WTC11 (cell line): Measurements from ENCODE around the gene LRMDA.

Experiments used
- CTCF ChIP-seq: fragments of 200-600 bp; IDR thresholded peaks from 2 replicates; pipeline ENCODE4 v1.8.0; 2022; ENCODE audit warnings: antibody characterized with exemption
- ELF4 ChIP-seq: sonication (generic); formaldehyde crosslinking; IDR thresholded peaks from 2 replicates; pipeline ENCODE4 v1.8.1; 2022; ENCODE audit warnings: low read depth, mild to moderate bottlenecking, moderate library complexity, missing genetic modification reagents
- EMX1 ChIP-seq: fragments of 250-450 bp; sonication (Bioruptor Pico); IDR thresholded peaks from 2 replicates; pipeline ENCODE4 v1.8.0; 2021; ENCODE audit warnings: mild to moderate bottlenecking
- FOXK1 ChIP-seq: sonication (generic); formaldehyde crosslinking; IDR thresholded peaks from 2 replicates; pipeline ENCODE4 v1.8.0; 2022; ENCODE audit warnings: mild to moderate bottlenecking, moderate library complexity, missing genetic modification reagents
- IRF2 ChIP-seq: sonication (generic); formaldehyde crosslinking; IDR thresholded peaks from 2 replicates; pipeline ENCODE4 v1.8.0; 2022; ENCODE audit warnings: low read depth, missing genetic modification reagents, borderline replicate concordance
- TF ChIP-seq, protein P1 (sequence below): sonication (generic); formaldehyde crosslinking; IDR thresholded peaks from 2 replicates; pipeline ENCODE4 v1.8.1; 2022; ENCODE audit warnings: low read depth, missing genetic modification reagents, borderline replicate concordance
- TF ChIP-seq, protein P2 (sequence below): sonication (generic); formaldehyde crosslinking; IDR thresholded peaks from 2 replicates; pipeline ENCODE4 v1.8.1; 2022; ENCODE audit warnings: low read depth, mild to moderate bottlenecking, moderate library complexity, missing genetic modification reagents, borderline replicate concordance

GRCh38 chr10:75887369-75887768 lies 455.9 kb downstream of the LRMDA start:
- TF ChIP-seq, protein P1, sequence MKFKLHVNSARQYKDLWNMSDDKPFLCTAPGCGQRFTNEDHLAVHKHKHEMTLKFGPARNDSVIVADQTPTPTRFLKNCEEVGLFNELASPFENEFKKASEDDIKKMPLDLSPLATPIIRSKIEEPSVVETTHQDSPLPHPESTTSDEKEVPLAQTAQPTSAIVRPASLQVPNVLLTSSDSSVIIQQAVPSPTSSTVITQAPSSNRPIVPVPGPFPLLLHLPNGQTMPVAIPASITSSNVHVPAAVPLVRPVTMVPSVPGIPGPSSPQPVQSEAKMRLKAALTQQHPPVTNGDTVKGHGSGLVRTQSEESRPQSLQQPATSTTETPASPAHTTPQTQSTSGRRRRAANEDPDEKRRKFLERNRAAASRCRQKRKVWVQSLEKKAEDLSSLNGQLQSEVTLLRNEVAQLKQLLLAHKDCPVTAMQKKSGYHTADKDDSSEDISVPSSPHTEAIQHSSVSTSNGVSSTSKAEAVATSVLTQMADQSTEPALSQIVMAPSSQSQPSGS: no peak
- TF ChIP-seq EMX1 (CRISPR knock-in tag): no peak
- TF ChIP-seq IRF2 (CRISPR knock-in tag): no peak
- TF ChIP-seq, protein P2, sequence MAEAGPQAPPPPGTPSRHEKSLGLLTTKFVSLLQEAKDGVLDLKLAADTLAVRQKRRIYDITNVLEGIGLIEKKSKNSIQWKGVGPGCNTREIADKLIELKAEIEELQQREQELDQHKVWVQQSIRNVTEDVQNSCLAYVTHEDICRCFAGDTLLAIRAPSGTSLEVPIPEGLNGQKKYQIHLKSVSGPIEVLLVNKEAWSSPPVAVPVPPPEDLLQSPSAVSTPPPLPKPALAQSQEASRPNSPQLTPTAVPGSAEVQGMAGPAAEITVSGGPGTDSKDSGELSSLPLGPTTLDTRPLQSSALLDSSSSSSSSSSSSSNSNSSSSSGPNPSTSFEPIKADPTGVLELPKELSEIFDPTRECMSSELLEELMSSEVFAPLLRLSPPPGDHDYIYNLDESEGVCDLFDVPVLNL (CRISPR knock-in tag): no peak
- TF ChIP-seq FOXK1 (CRISPR knock-in tag): no peak
- no peak for TF ChIP-seq ELF4 (CRISPR knock-in tag)
- TF ChIP-seq CTCF: no peak
